Testis (tissue), 2 donors: Measurements from ENCODE around the gene RPS27L.

ENCODE experiments used
- POLR2A ChIP-seq: fragments of 450-650 bp; IDR thresholded peaks from one replicate; pipeline ENCODE4 v1.6.1; 2017; ENCODE audit warnings: antibody characterized with exemption, mild to moderate bottlenecking, moderate library complexity
- TF ChIP-seq, protein P1 (sequence below), 3 experiments: fragments of 450-650 bp in 2 of 3; fragments of 200-600 bp in 1 of 3; sonication (generic) in 1 of 3; IDR thresholded peaks; one replicate each; pipeline ENCODE4 v1.5.1; 2016 to 2019; ENCODE audit warnings: antibody characterized with exemption in 3 of 3, mild to moderate bottlenecking in 2 of 3, moderate library complexity in 1 of 3

DNA sequence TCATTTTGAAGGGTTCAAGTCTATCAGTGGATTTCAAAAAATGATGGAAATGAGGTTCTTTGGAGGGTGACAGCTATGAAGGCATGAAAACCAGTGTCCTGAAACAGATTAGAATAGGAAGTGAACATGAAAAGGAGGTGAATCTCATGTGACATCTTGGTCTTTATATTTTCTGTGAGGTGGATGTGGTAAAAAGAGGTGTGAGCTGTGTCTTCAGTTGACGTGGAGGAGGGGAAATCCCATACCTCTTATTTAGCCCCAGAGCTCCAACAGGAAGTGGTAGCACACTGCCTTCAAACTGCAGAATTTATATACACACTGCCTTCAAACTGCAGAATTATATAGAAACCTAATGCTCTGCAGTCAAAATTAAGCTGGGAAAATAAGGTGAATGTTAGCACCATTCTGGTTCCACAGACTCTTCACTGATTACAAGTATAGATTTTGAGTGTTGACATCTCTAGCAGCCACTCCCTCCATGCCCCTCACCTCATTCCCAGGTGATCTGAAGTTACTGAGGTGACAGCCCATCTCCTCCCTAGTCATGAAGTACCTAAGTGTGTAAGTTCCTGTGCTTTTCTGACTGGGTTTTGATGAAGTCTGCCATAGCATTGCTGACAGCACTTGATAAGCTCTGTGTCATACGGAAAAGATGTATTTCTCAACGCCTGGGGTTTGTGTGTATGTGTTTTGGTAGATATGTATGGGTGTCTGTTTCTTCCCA, 34.8 kb upstream of the RPS27L start:
- TF ChIP-seq, protein P1, sequence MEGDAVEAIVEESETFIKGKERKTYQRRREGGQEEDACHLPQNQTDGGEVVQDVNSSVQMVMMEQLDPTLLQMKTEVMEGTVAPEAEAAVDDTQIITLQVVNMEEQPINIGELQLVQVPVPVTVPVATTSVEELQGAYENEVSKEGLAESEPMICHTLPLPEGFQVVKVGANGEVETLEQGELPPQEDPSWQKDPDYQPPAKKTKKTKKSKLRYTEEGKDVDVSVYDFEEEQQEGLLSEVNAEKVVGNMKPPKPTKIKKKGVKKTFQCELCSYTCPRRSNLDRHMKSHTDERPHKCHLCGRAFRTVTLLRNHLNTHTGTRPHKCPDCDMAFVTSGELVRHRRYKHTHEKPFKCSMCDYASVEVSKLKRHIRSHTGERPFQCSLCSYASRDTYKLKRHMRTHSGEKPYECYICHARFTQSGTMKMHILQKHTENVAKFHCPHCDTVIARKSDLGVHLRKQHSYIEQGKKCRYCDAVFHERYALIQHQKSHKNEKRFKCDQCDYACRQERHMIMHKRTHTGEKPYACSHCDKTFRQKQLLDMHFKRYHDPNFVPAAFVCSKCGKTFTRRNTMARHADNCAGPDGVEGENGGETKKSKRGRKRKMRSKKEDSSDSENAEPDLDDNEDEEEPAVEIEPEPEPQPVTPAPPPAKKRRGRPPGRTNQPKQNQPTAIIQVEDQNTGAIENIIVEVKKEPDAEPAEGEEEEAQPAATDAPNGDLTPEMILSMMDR (IDR thresholded peaks at IDR 0.05): no peak
- no peak for TF ChIP-seq POLR2A
